Smooth muscle cell of the brain vasculature (primary cell): ENCODE results near the gene CTDP1.
"Not testable (repeated sequence)": the region's sequence is repeated elsewhere in the genome, so short reads cannot be mapped to it uniquely, and the experiment has no call there.

Experiments
- DNase-seq: peaks from one replicate; pipeline ENCODE4 v3.0.0-alpha.2; 2012; ENCODE audit warnings: low read depth, low spot score

Gene CTDP1

GRCh38 chr18:79682481-79682880 lies 2.9 kb downstream of the CTDP1 start:
- DNase-seq = no peak

DNA sequence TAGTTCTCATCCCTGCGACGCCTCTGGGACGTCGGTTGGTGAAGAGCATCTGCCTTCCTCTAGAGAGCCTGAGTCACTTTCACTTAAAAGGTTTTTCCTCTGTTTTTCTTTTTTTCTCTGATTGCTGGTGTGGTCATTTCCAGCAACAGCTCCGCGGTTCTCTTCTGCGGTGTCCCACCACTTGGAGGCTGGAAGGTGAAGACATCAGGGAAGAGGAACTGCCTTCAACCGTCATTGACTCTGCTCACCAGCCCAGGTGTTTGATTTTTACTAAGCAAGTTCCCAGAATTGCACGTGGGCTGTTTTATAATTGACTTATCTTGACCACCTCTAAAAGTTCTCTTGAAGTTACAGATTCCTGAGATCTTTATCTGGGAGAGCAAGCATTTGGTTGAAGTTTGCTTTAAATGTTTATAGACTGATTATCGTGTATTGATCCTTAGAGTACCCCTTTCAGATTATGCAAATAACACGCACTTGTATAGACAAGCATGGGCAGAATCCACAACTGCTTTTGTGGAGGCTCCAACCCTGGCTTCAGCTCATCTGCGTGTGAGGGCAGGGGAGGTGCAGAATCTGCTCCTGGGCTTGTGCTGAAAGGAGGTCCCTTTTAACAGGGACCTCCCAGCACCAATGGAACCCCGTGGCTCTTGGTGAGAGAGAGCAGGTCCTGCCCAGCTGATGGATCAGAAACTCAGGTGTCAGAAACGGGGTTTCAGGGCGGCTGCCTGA lies 3.5 kb downstream of the CTDP1 start:
- DNase-seq = no peak

DNA sequence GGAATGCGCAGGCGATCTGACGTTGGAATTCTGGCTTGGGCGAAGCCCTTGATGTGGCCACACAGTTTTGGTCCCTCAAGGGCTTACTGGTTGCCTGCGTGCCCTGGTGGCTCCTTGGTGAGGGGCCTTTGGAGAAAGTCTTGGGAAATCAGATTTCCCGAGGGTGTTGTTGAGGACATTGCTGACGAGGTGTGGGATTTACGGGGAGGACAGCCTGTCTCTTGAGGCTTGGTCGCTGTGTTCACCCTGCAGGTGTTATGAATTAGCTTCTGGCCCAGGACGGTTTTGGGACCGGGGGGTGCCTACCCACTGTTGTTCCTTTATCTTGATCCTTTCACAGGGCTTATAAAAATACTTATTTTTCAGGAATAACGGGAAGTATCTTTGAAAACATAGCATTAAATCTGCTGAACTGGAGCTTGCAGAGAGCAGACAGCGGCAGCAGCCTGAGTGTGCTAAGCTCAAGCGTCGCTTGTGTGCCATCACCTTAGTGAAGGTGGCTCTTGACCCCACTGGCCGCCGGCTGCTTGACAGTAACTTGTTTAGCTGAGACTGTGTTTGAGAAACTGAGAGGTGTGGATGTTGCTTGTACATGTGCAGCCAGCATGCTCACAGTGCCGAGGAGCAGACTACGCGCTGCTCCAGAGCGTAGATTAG lies 4.2 kb downstream of the CTDP1 start:
- no peak for DNase-seq

GRCh38 chr18:79684283-79684631 lies 4.7 kb downstream of the CTDP1 start:
- no peak for DNase-seq

DNA sequence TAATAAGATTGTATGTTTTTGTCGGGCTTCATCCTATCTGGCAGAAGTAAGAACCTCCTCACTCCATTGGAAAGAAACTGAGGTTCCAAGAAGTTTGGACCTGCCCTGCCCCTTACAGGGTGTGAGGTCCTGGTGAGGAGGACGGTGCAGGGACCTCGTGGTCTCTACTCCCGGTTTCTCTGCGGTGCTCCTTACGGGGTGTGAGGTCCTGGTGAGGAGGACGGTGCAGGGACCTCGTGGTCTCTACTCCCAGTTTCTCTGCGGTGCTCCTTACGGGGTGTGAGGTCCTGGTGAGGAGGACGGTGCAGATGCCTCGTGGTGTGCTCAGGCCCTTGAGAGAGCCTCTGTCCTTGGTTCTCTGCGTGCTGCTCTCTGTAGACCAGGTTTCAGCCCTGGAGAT lies 5.2 kb downstream of the CTDP1 start:
- no peak for DNase-seq

GRCh38 chr18:79685281-79685680 lies 5.7 kb downstream of the CTDP1 start:
- no peak for DNase-seq

DNA sequence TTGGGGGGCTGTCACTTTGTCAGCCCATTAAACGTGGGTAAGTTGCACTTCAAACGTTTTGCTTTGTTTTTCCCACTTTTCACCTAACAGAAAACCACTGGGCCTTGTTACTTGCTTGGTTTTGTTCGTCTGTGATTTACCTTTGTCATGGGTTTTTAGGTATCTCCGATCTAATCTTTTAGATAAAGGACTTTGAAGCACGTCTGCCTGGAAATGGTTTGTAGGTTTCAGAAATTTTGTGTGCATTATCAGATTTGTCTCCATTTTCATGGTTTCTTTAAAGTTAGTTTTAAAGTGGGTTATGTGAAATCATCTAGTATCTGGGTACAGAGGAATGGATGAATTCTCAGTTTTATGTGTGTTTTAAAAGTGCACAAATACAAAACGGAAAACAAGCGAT lies 6.4 kb downstream of the CTDP1 start:
- no peak for DNase-seq

DNA sequence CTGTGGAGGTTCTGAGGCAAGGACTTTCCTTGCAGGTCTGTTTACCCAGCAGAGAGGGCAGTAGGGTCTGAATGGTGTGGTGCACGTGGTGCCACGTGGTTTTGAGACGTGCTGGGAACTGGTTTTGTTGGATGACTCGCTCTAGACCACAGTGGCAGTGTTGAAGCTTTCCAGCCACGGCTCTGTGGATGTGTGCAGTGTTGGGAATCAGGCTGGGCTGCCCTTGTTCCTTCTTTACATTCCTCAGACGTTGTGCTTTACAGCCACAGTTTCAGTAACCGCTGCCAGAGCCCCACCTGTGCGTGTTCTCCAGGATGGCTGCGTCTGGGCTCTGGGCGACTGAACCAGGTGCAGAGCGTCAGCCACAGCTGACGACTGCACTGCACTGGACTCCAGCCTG lies 8.2 kb downstream of the CTDP1 start:
- peak; percentile 49 for DNase-seq

DNA sequence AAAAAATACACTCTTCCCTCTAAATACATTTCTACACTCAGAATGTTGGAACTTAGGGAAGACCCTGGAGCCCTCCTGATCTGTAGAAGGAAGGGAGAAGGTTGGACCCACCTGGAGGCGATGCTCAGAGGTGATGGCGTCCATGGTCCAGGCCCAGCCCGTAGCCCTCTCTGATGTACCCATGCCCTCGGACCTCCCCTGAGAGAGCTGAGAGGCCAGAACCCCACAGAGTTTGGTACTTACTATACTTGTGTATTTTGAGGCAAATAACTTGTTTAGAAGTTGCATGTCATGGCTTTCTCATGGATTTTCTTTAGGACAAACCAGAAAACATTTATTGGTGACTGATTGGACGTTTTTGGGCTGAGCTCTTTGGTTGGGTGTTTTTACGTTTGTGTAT lies 10.5 kb downstream of the CTDP1 start:
- DNase-seq = no peak

DNA sequence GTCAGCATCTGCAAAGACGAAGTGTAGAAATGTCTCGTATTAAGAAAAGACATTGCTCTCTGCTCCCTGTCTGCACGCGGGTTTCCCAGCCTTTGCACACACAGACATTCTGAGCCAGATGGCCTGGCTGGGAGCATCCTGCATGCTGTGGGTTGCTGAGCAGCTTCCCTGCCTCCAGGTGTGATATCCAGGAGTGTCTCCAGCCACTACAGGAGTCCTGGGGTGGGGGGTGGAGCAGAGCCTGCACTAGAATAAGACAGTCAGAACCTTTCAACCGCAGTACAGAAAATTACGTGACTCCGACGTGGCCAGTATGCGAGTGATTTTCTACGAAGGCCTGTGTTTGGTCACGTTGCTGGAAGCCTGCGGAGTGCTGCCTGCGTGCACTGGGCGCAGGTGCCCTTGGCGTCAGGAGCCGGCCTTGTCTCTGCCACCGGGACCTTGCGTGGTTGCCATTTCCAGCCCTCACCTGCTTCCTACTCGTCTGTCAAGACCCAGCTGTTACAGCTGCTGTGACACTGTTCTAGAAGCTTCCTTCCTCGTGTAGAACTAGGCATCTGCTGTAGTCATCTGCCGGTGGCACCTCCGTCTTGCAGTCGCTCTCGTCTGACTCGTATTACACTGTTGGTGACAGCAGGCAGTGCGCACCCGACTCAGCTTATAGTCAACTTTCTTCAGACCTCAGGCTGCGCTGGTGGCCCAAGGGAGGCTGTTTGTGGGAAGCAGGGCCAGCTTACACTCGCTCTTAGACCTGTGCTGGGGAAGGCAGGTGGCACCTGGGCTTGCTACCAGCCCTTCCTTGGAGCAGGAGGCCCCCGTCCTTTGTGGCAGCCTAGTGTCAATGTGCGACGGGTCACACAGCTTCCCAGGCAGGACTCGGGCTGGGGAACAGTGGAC lies 11.2 kb downstream of the CTDP1 start:
- DNase-seq = no peak

- no peak for DNase-seq
These were observed 12.5 kb downstream of the CTDP1 start for GRCh38 chr18:79692056-79692455.

GRCh38 chr18:79692886-79693285 lies 13.3 kb downstream of the CTDP1 start:
- no peak for DNase-seq

GRCh38 chr18:79693561-79694205 lies 14.1 kb downstream of the CTDP1 start:
- no peak for DNase-seq

GRCh38 chr18:79694206-79694894 lies 14.7 kb downstream of the CTDP1 start:
- DNase-seq = not testable (repeated sequence)

GRCh38 chr18:79694895-79695213 lies 15.3 kb downstream of the CTDP1 start:
- no peak for DNase-seq

DNA sequence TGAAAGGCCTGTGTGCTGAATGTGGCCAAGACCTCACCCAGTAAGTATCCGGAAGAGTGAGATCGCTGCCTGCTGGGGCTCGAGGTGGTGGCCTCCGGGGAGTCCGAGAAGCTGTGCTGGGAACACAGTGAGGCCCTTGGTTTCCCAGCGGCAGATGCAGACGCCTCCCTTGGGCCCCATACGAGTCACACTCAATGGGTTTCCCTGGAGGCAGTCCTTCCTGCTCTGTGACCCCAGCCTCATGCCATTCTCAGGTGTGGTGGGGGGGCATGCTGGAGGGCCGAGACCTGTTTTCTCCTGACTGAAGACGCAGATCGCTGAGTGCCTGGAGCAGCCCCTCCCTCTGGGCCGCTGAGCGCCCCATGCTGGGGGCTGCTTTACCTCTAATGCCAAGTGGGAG lies 15.7 kb downstream of the CTDP1 start:
- no peak for DNase-seq

DNA sequence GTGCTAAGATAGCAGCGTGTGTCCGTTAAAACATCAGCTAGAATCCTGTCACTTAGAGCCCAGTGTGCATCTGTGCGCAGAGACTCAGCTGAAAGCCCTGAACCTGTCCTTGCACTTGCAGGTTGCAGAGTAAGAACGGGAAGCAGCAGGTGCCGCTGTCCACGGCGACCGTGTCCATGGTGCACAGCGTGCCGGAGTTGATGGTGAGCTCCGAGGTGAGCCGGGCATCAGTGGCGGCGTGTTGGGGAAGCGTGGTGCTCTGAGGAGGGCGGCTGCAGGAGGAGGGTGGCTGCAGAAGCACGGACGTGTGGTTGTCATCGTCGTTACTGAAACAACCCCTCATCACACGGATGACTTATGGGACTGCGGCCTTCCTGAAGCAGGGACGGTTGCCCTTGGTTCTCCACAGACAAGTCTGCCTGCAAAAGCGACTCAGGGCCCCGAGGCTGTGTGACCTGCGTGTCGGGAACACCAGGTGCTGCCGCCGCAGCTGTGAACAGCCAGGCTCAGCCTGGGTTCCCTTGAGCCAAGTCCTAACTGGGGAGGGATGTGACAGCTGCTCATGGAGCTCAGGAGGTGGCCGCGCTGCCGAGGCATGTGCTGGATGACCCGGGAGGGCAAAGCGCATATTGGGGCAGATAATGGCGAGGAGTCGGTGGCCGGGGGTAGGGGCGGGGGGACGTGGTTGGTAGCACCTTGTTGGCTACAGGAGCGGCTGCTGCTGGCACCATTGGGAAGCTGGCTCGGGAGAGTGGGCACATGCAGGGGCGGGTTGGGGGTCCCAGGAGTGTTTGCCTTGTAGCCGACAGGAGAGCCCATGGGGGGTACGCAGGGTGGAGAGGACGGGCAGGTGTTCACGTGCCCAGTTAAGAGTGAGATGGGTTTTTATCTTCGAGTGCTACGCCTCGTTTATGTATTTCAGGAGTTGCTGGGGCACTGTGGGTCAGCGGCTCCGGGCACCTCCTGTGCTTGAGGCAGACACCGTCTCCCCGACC lies 16.6 kb downstream of the CTDP1 start:
- no peak for DNase-seq

DNA sequence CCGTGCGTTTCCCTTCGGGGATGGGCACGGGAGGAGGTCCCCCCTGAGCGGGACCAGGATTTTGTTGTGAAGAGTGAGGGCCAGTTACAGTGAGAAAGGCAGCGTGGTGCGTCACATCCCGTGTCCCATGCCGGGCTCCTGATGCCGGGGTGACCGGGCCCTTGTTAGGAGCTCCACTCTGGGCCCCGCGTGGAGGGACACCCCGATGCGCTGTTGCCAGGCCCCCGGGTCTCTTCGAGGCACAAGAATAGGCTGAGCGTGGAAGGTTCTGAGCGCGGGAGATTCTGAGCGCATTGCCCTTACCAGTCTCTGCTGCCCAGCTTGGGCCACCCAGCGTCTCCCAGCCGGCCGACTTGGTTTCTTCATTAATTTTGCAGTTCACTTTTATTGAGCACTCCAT lies 17.6 kb downstream of the CTDP1 start:
- no peak for DNase-seq

DNA sequence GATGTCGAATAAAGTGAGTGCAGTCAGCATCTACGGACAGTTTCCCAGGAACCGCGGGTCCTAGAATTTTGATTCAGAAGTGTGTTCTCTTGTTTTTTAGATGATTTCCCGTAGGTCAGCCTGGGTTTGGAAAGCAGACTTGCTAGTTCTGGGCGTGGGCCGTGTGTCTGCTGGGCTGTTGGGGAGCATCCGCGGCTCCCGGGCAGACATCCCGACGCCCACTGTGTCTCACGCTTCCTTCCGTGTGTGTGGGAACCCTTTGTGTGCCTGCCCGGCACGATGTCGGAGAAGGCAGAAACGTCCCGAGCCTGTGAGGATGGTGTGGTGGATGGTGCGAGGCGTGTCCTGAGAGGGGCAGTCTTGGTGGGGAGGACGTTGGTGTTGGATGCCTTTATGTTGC lies 18.4 kb downstream of the CTDP1 start:
- DNase-seq = no peak

DNA sequence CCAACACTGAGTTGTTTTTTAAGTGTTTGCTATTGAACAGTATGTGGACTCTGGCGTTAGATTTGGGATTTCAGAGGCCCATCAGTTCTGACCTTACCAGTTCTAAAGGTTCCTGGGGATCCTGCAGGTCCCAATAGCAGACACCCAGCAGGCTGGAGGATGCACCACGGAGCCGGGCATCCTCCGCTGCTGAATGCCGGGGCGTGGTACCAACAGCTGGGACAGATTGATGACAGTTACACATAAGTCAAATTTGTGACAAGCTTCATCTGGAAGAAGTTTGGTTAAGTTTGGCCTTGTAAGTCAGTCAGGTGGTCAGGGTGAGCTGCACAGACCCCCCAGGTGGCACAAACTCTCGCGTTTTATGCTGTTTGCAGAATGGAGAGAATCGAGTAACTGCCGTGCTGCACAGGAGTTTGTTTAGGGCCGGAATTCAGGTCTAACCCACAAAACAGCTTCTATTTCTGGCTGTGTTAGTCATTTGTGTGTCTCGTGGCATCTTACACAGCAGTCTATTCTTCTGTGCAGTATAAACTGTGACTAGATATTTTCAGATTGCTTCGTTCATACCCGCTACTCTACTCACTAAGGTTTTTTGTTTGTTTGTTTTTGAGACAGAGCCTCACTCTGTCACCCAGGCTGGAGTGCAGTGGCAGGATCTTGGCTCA lies 19.2 kb downstream of the CTDP1 start:
- no peak for DNase-seq
